A673 (cell line): ENCODE data around the gene AKAP5.

Source experiments
- CTCF ChIP-seq: fragments of 300-800, 200-600 bp; sonication (generic); conservative IDR thresholded peaks from 2 replicates; pipeline ENCODE4 v1.5.1; 2017; ENCODE audit warnings: low read depth, mild to moderate bottlenecking, antibody characterized with exemption, low read length, moderate library complexity, mixed read lengths
- EZH2 ChIP-seq: fragments of 200-600 bp; sonication (generic); IDR thresholded peaks from 2 replicates; pipeline ENCODE4 v1.6.1; 2017; ENCODE audit warnings: borderline replicate concordance, low read depth, mild to moderate bottlenecking, mixed read lengths, antibody characterized with exemption, low read length; ENCODE audit not compliant: poor library complexity, severe bottlenecking

- no peak for TF ChIP-seq CTCF
- TF ChIP-seq EZH2: no peak
Observed at GRCh38 chr14:64516969-64517368, 51.7 kb downstream of the AKAP5 start.
